Stomach (tissue), 9 donors: ENCODE measurements around the gene OLIG1. TPM values are rescaled to one million over a fixed set of nuclear protein-coding genes. Genes with fewer than 3 reads are reported as not detected.

Source experiments
- DNase-seq, 2 donors: peaks; one replicate each; pipeline versions ENCODE4 v3.0.0 to v3.0.0-alpha.2; 2013 to 2019
- H3K27ac ChIP-seq, 5 donors: fragments of 200-600 bp in 4 of 5; sonication (generic) in 4 of 5; one replicate each; pipeline ENCODE4 v1.5.1; 2013 to 2019; ENCODE audit warnings: mild to moderate bottlenecking in 1 of 5, moderate library complexity in 1 of 5
- H3K27me3 ChIP-seq, 3 donors: fragments of 200-600 bp; sonication (generic); one replicate each; pipeline ENCODE4 v1.5.1; 2017 to 2019; ENCODE audit warnings: mixed run types in 1 of 3
- H3K36me3 ChIP-seq, 4 donors: fragments of 200-600 bp; sonication (generic); 1 replicate in 3 of 4; 2 replicates in 1 of 4; pipeline ENCODE4 v1.5.1; 2016 to 2019
- H3K4me1 ChIP-seq, 4 donors: fragments of 200-600 bp; sonication (generic); one replicate each; pipeline ENCODE4 v1.5.1; 2016 to 2019
- H3K4me3 ChIP-seq, 4 donors: fragments of 200-600 bp; sonication (generic) in 3 of 4; one replicate each; pipeline ENCODE4 v1.5.1; 2016 to 2019; ENCODE audit warnings: mild to moderate bottlenecking in 1 of 4
- H3K9me3 ChIP-seq, 4 donors: fragments of 200-600 bp; sonication (generic); one replicate each; pipeline ENCODE4 v1.5.1; 2016 to 2019
- CTCF ChIP-seq, 7 experiments: fragments of 450-650 bp in 4 of 7; fragments of 200-600 bp in 3 of 7; sonication (generic) in 3 of 7; IDR thresholded peaks; one replicate each; pipeline ENCODE4 v1.5.1; 2016 to 2019; ENCODE audit warnings: antibody characterized with exemption in 7 of 7, control low read depth in 2 of 7, mild to moderate bottlenecking in 1 of 7
- EP300 ChIP-seq: sonication (generic); formaldehyde crosslinking; IDR thresholded peaks from one replicate; pipeline ENCODE4 v1.6.1; 2017; ENCODE audit warnings: antibody characterized with exemption
- POLR2A ChIP-seq, 4 donors: fragments of 450-650 bp; IDR thresholded peaks; one replicate each; pipeline ENCODE4 v1.6.1; 2016; ENCODE audit warnings: antibody characterized with exemption in 4 of 4, control low read depth in 2 of 4, mild to moderate bottlenecking in 1 of 4, moderate library complexity in 1 of 4
- POLR2AphosphoS5 ChIP-seq, 3 donors: sonication (generic); formaldehyde crosslinking; IDR thresholded peaks; one replicate each; pipeline ENCODE4 v1.6.1; 2016; ENCODE audit warnings: antibody characterized with exemption in 3 of 3
- WGBS, 5 donors: extraction: QIAGEN DNeasy Blood & Tissue Kit in 3 of 5; methylation state at CpG; one replicate each; pipeline versions ENCODE4 v1.1.5 to v1.1.7; 2013 to 2018; 5-methylcytosine and 5-hydroxymethylcytosine counted together
- intact Hi-C: fragments of 100-400 bp; cut with DNase I; formaldehyde crosslinking; loops from one replicate; pipeline ENCODE4 v1.15.1; 2023; ENCODE audit warnings: low total_unique reads
- polyA plus RNA-seq, 3 donors: library from polyadenylated mRNA; stranded (reverse); fragments of 200-250 nt; gene quantifications; one replicate each; pipeline ENCODE4 v1.2.3, GENCODE V29; 2013
- total RNA-seq, 5 donors: library from RNA; depleted of rRNA; stranded (reverse); fragments of >200 nt; gene quantifications; one replicate each; pipeline versions ENCODE4 v1.1.0 to v1.2.3, GENCODE V29; 2014 to 2016
- donor health status: healthy with polysubstance abuse.
- donor health status: Bipolar disorder and iron deficiency.
- donor health status: healthy.

The OLIG1 gene
- total and polyA plus RNA-seq, 8 donors = not detected

- H3K4me1 ChIP-seq = peaks cover 0 to 11% (median 5%) of the 10 kb centered on the region in 4 donors
- DNase-seq = no peak
- no peak overlapping the region for H3K27ac ChIP-seq
- H3K36me3 ChIP-seq = no peaks in the 10 kb centered on the region
- no peaks in the 10 kb centered on the region for H3K9me3 ChIP-seq
- H3K27me3 ChIP-seq = peaks cover 6 to 81% (median 40%) of the 10 kb centered on the region in 3 donors
- no peak for TF ChIP-seq POLR2A (IDR thresholded peaks at IDR 0.05)
- TF ChIP-seq CTCF (IDR thresholded peaks at IDR 0.05) = no peak
- TF ChIP-seq EP300 = no peak
- no peak for TF ChIP-seq POLR2AphosphoS5 (IDR thresholded peaks at IDR 0.05)
- intact Hi-C loops = no loop called here
- no peak overlapping the region for H3K4me3 ChIP-seq
- WGBS, 5 donors = 70 to 83% (median 75%) methylated on average over 3 of the region's 3 CpGs
Measured at GRCh38 chr21:33037501-33037900, 32.4 kb upstream of the OLIG1 start.

GRCh38 chr21:33039536-33039935, 30.4 kb upstream of the OLIG1 start:
- peaks cover 6 to 81% (median 21%) of the 10 kb centered on the region in 3 donors for H3K27me3 ChIP-seq
- no peak for TF ChIP-seq CTCF (IDR thresholded peaks at IDR 0.05)
- TF ChIP-seq POLR2A (IDR thresholded peaks at IDR 0.05) = no peak
- TF ChIP-seq POLR2AphosphoS5 (IDR thresholded peaks at IDR 0.05) = no peak
- TF ChIP-seq EP300 = no peak
- H3K36me3 ChIP-seq = no peaks in the 10 kb centered on the region
- 59 to 66% (median 64%) methylated on average over 7 of the region's 7 CpGs for WGBS, 5 donors
- intact Hi-C loops = no loop called here
- no peak overlapping the region for H3K4me3 ChIP-seq
- no peak overlapping the region for H3K27ac ChIP-seq
- H3K4me1 ChIP-seq = peaks cover 0 to 9% (median 0%) of the 10 kb centered on the region in 4 donors
- H3K9me3 ChIP-seq = no peaks in the 10 kb centered on the region
- DNase-seq = peak in 1 of 2 donors; percentile 59

GRCh38 chr21:33040215-33040614, 29.7 kb upstream of the OLIG1 start:
- 92 to 97% (median 95%) methylated on average over 3 of the region's 3 CpGs for WGBS, 5 donors

DNA sequence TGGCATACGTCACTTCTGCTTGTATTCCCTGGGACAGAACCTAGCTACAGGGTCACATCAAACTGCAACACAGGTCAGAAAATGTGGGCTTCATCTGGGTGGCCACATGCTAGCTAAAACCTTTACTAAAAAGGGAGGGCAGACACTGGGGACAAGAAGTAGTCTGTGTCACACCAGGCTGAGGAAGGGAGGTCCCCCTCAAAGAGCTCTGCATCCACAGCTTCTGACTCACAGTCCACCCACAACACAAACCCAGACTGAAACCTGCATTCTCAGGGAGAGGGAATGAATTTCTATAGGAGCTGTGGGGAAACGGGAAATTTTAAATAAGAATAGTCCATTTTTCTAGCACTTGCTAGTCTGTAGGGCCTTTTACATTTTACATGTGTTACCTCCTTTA, 28.0 kb upstream of the OLIG1 start:
- intact Hi-C loops = no loop called here
- DNase-seq = no peak
- Histone ChIP-seq H3K27ac (no peak overlapping the region), H3K9me3 (no peaks in the 10 kb centered on the region), H3K4me3 (no peak overlapping the region), H3K27me3 (peaks cover 0 to 75% (median 10%) of the 10 kb centered on the region in 3 donors), H3K4me1 (no peaks in the 10 kb centered on the region), H3K36me3 (no peaks in the 10 kb centered on the region)
- WGBS, 5 donors = 42 to 65% (median 57%) methylated on average over 2 of the region's 2 CpGs
- TF ChIP-seq POLR2A (IDR thresholded peaks at IDR 0.05) (no peak), POLR2AphosphoS5 (IDR thresholded peaks at IDR 0.05) (no peak), CTCF (IDR thresholded peaks at IDR 0.05) (no peak), EP300 (no peak)

More at GRCh38 chr21:33040215-33040614, 29.7 kb upstream of the OLIG1 start:
- peaks cover under 1 to 78% (median 14%) of the 10 kb centered on the region in 3 donors for H3K27me3 ChIP-seq
- intact Hi-C loops = no loop called here
- no peaks in the 10 kb centered on the region for H3K36me3 ChIP-seq
- no peak overlapping the region for H3K27ac ChIP-seq
- TF ChIP-seq EP300 (no peak), POLR2A (IDR thresholded peaks at IDR 0.05) (no peak), POLR2AphosphoS5 (IDR thresholded peaks at IDR 0.05) (no peak), CTCF (IDR thresholded peaks at IDR 0.05) (no peak)
- H3K4me1 ChIP-seq = peaks cover 0 to 9% (median 0%) of the 10 kb centered on the region in 4 donors
- no peaks in the 10 kb centered on the region for H3K9me3 ChIP-seq
- H3K4me3 ChIP-seq = no peak overlapping the region
- no peak for DNase-seq
